KMS-11 (cell line): ENCODE data around the gene GRHL1.

Experiments used
- H2AFZ ChIP-seq: fragments of 200-600 bp; sonication (generic); 2 replicates; pipeline ENCODE4 v1.6.1; 2016; ENCODE audit warnings: antibody characterized with exemption, mixed run types, low read depth
- H3K27ac ChIP-seq: fragments of 200-600 bp; sonication (generic); 2 replicates; pipeline ENCODE4 v1.6.1; 2016; ENCODE audit warnings: mild to moderate bottlenecking, mixed run types
- H3K27me3 ChIP-seq: fragments of 200-600 bp; sonication (generic); 2 replicates; pipeline ENCODE4 v1.6.1; 2017; ENCODE audit warnings: mild to moderate bottlenecking, low read depth, mixed run types, moderate library complexity; ENCODE audit not compliant: insufficient read depth
- H3K36me3 ChIP-seq: fragments of 200-600 bp; sonication (generic); 2 replicates; pipeline ENCODE4 v1.6.1; 2017; ENCODE audit warnings: mild to moderate bottlenecking, mixed run types; ENCODE audit not compliant: insufficient read depth
- H3K4me1 ChIP-seq: fragments of 200-600 bp; sonication (generic); 2 replicates; pipeline ENCODE4 v1.6.1; 2016; ENCODE audit warnings: mild to moderate bottlenecking, low read depth, mixed run types; ENCODE audit not compliant: poor library complexity, severe bottlenecking
- H3K4me2 ChIP-seq: fragments of 200-600 bp; sonication (generic); 2 replicates; pipeline ENCODE4 v1.7.0; 2016; ENCODE audit warnings: mild to moderate bottlenecking, mixed run types
- H3K4me3 ChIP-seq: fragments of 200-600 bp; sonication (generic); IDR thresholded peaks from 2 replicates; pipeline ENCODE4 v1.6.1; 2017; ENCODE audit warnings: low read depth, low read length, mixed read lengths; ENCODE audit not compliant: insufficient read depth
- H3K79me2 ChIP-seq: fragments of 200-600 bp; sonication (generic); 2 replicates; pipeline ENCODE4 v1.6.1; 2016; ENCODE audit warnings: low read depth, mixed run types; ENCODE audit not compliant: insufficient read depth
- H3K9ac ChIP-seq: fragments of 200-600 bp; sonication (generic); 2 replicates; pipeline ENCODE4 v1.6.1; 2016; ENCODE audit warnings: mild to moderate bottlenecking, mixed run types
- H4K20me1 ChIP-seq: fragments of 200-600 bp; sonication (generic); 2 replicates; pipeline ENCODE4 v1.6.1; 2016; ENCODE audit warnings: mild to moderate bottlenecking, mixed run types; ENCODE audit not compliant: insufficient read depth
- CTCF ChIP-seq: fragments of 200-600 bp; sonication (generic); conservative IDR thresholded peaks from 2 replicates; pipeline ENCODE4 v1.6.1; 2017; ENCODE audit warnings: low read depth, mild to moderate bottlenecking, antibody characterized with exemption, low read length, moderate library complexity, mixed read lengths

Gene GRHL1

GRCh38 chr2:9939587-9940485 lies 11.7 kb upstream of the GRHL1 start:
- no peak overlapping the region for H3K9ac ChIP-seq
- no peaks in the 10 kb centered on the region for H3K79me2 ChIP-seq
- no peaks in the 10 kb centered on the region for H3K27me3 ChIP-seq
- no peak overlapping the region for H2AFZ ChIP-seq
- no peak overlapping the region for H3K27ac ChIP-seq
- no peak for TF ChIP-seq CTCF
- no peak overlapping the region for H3K4me3 ChIP-seq
- H3K4me1 ChIP-seq = no peaks in the 10 kb centered on the region
- no peaks in the 10 kb centered on the region for H4K20me1 ChIP-seq
- H3K36me3 ChIP-seq = no peaks in the 10 kb centered on the region
- H3K4me2 ChIP-seq = no peak overlapping the region

- Histone ChIP-seq H2AFZ (no peak overlapping the region), H3K4me1 (no peaks in the 10 kb centered on the region), H3K27ac (no peak overlapping the region), H3K27me3 (no peaks in the 10 kb centered on the region), H4K20me1 (no peaks in the 10 kb centered on the region), H3K4me3 (no peak overlapping the region), H3K79me2 (no peaks in the 10 kb centered on the region), H3K9ac (no peak overlapping the region), H3K36me3 (no peaks in the 10 kb centered on the region), H3K4me2 (no peak overlapping the region)
- no peak for TF ChIP-seq CTCF
Observed at GRCh38 chr2:9941196-9941995, 10.1 kb upstream of the GRHL1 start.

GRCh38 chr2:9941996-9942390 lies 9.5 kb upstream of the GRHL1 start:
- H3K4me2 ChIP-seq = no peak overlapping the region

GRCh38 chr2:9944330-9944758 lies 7.1 kb upstream of the GRHL1 start:
- no peak overlapping the region for H3K27ac ChIP-seq
- H3K9ac ChIP-seq = no peak overlapping the region
- H3K4me1 ChIP-seq = no peaks in the 10 kb centered on the region
- H2AFZ ChIP-seq = no peak overlapping the region
- no peak for TF ChIP-seq CTCF
- no peaks in the 10 kb centered on the region for H3K79me2 ChIP-seq
- H3K36me3 ChIP-seq = no peaks in the 10 kb centered on the region
- no peak overlapping the region for H3K4me3 ChIP-seq
- H3K27me3 ChIP-seq = no peaks in the 10 kb centered on the region
- H4K20me1 ChIP-seq = no peaks in the 10 kb centered on the region
- H3K4me2 ChIP-seq = no peak overlapping the region

More at GRCh38 chr2:9941996-9942390, 9.5 kb upstream of the GRHL1 start:
- H3K27ac ChIP-seq = no peak overlapping the region
- no peaks in the 10 kb centered on the region for H3K79me2 ChIP-seq
- no peak for TF ChIP-seq CTCF
- no peaks in the 10 kb centered on the region for H3K27me3 ChIP-seq
- no peak overlapping the region for H3K9ac ChIP-seq
- H3K4me3 ChIP-seq = no peak overlapping the region
- no peak overlapping the region for H2AFZ ChIP-seq
- no peaks in the 10 kb centered on the region for H4K20me1 ChIP-seq
- no peaks in the 10 kb centered on the region for H3K36me3 ChIP-seq
- H3K4me1 ChIP-seq = no peaks in the 10 kb centered on the region
